CD4-positive, alpha-beta T cell treated with Interleukin-6 for 4 hours (primary cell): ENCODE data around the gene SHISA8.

Source experiments
- DNase-seq: peaks from one replicate; pipeline ENCODE4 v3.0.0-alpha.2; 2020; ENCODE audit warnings: mixed read lengths

The SHISA8 gene

DNA sequence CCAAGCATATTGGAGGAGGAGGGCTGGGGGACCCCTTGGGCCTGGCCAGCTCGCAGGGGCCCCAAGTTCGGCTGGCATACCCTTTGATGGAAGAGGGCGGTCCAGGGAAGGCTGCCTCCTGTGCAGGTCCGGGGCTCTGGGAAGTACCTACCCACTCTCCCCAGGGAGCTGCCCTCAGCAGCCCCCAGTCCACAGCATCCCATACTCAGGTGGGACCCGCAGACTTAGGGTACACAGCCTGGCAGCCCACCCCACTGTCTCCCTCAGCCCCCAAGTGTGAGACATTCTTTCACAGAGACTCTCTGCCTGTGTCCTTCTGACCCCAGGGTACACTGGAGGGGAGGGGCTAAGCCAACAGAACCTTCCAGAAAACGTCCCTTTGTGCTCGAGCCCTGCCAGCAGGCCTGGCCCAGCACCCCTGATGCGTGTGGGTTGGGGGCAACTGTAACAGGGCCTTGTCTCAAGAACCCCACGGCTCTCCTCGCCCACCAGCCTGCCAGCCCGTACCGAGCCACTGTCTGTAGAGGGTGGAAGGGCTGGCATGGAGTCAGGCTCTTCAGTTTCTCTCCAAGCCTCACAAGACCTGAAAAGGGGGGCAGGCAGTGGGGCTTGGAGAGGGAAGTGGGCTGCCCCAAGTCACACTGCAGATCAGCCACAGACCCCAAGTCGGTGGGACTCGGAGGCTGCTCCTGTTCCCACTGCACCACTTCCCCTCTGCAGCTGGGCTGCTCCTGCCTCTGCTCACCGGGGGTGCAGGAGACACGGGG is 18.7 kb upstream of the SHISA8 start:
- no peak for DNase-seq

DNA sequence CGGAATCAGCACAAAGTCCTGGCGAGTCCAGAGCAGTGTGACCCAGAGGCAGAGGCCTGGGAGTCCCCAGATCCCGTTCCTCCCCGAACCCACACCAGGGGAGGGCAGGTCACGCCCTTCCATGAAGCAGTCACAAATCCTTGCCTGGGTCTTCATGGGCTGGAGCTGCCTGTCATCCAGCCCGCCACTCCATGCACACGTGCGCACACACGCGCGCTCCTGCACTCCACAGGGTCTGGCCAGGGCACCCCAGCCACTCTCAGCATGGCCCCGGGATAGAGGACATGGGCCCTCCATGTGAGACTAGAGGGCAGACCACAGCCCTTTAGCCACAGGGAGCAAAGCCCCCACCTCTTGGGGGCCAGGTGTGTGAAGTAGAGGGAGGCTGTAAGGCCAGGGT is 17.5 kb upstream of the SHISA8 start:
- no peak for DNase-seq

GRCh38 chr22:41931701-41932269 is 16.9 kb upstream of the SHISA8 start:
- no peak for DNase-seq

GRCh38 chr22:41929418-41929810 is 14.5 kb upstream of the SHISA8 start:
- no peak for DNase-seq

- no peak for DNase-seq
Observed at GRCh38 chr22:41928593-41929417, 13.9 kb upstream of the SHISA8 start.

- no peak for DNase-seq
Observed at GRCh38 chr22:41927813-41928212, 12.9 kb upstream of the SHISA8 start.

DNA sequence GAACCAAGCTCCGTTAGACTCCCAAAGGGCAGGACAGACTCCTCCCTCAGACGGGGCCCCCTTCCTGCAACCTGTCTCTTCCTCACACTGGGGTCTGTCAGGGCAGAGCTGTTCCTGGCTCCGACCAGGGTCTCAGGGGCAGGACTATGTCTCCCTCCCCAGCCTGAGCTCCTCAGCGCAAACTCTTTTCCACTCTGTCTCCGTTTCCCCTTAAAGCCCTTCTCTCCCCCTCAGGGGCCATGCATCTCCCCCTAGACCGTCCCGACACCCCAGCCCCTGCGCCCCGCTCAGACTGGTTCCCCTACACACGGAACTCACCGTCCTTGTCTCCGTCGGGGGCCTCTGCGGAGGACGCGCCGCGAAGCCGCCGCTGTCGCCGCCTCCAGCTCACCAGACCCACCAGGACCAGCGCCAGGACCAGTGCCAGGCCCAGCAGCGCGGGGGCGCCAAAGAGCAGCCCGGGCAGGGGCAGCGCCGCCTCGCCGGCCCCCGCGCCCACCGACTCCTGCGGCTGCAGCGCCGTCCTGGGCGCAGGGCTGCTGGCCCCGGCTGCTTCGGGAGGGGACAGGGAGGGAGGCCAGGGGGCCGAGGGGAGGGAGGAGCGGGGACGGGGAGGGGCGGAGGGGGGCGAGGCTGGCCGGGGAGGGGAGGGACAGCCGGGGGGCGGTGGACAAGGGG is 11.0 kb upstream of the SHISA8 start:
- peak; percentile 84 for DNase-seq

DNA sequence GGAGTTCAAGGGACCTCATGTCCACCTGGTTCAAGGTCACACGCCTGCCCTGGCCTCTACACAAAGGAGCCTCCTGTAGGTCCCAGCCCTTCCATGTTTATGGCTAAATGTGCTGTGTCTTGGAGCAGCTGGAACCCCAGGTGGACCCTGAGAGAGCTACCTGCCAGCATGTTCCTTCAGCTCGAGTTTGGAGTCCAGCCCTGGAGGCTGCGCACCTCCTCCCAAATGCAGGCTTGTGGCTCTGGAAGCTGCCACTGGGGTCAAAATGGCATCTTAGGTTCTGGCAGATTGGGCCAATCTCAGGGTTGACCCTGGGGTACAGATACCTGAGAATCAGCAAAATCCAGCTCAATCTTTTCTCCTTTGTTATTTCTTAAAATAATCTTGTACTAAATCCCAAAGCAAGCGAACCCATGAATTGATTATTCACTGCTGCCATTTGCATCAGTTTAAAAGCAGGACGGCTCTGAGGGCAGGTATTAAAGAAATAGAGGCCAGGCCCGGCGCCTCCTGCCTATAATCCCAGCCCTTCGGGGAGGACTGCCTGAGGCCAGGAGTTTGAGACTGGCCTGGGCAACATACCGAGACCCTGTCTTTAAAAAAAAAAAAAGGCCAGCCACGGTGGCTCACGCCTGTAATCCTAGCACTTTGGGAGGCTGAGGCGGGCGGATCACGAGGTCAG is 8.9 kb upstream of the SHISA8 start:
- DNase-seq: no peak

- DNase-seq: no peak
Observed at GRCh38 chr22:41922940-41923594, 8.2 kb upstream of the SHISA8 start.

DNA sequence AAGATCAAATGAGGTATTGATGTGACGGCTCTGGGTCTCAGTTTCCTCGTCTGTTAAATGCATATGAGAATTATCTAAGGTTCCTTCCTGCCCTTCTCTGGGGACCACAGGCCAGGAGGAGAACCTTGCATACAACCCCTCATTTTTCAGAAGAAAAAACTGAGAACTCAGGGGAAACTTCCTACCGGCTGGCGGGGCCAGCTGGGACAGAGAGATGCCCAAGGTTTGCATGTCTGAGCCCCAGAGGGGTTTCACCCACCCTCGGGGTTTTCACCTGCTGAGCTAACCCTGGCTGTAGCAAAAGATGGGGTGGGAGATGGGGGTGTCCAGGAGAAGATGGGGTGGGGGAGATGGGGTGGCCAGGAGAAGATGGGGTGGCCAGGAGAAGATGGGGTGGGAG is 7.5 kb upstream of the SHISA8 start:
- DNase-seq: no peak

GRCh38 chr22:41920271-41920976 is 5.5 kb upstream of the SHISA8 start:
- DNase-seq: no peak

- DNase-seq: peak; percentile 64
Observed at GRCh38 chr22:41919357-41920224, 4.7 kb upstream of the SHISA8 start.

- DNase-seq: peak; percentile 60
Observed at GRCh38 chr22:41917903-41918791, 3.3 kb upstream of the SHISA8 start.

GRCh38 chr22:41917375-41917902 is 2.6 kb upstream of the SHISA8 start:
- no peak for DNase-seq

GRCh38 chr22:41916745-41917358 is 2.0 kb upstream of the SHISA8 start:
- no peak for DNase-seq

GRCh38 chr22:41915786-41916493 is 1.1 kb upstream of the SHISA8 start:
- no peak for DNase-seq

GRCh38 chr22:41914611-41915034 is 251 bp downstream of the SHISA8 start:
- no peak for DNase-seq
